ENCODE data around the gene A4GALT. TPM values are rescaled to one million over a fixed set of nuclear protein-coding genes. Genes with fewer than 3 reads are reported as not detected.
A peak's percentile ranks its signal among the peaks of the same experiment; 100 is the strongest.
"Not testable (repeated sequence)": the region's sequence is repeated elsewhere in the genome, so short reads cannot be mapped to it uniquely, and the experiment has no call there.

A4GALT gene
- total RNA-seq, 1 donor from 2014 or later, result 76.1 TPM

DNA sequence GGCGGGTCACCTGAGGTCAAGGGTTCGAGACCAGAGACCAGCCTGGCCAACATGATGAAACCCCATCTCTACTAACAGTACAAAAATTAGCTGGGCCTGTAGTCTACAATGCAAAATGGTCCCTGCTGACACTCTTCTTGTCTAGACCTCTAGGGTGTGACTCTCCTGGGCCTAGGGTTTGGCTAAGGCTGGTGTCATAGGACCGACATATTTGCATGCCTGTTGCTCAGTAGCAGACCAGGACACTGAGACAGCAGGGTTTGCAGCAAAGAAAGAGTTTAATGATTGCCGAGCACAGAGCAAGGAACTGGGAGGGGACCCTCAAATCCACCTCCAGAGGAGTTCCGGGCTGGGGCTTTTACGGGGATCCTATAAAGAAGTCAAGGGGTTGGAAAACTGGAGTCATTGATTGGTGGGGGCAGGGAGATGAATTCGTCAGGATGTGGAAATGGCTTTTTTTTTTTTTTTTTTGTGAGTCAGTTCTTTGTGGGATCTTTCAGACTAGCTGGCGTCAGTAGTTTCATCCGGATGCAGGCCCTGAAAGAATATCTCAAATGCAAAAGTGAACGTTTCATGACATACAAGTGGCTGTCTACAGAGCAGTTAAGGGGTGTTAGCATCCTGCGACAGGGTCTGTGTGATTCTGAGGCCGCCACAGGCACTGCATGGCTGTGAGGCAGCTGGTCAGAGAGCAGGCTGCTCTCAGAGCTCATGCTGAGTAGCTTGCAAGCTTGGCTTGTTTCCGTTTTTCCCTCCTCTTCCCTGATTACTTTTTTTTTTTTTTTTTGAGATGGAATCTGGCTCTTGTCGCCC lies 27.2 kb upstream of the A4GALT start:
- intact Hi-C loops (cut with DNase I), result no loop called here
- ATAC-seq (ENCODE audit: poor library complexity) (peak; percentile 3), DNase-seq (peak; percentile 49)

DNA sequence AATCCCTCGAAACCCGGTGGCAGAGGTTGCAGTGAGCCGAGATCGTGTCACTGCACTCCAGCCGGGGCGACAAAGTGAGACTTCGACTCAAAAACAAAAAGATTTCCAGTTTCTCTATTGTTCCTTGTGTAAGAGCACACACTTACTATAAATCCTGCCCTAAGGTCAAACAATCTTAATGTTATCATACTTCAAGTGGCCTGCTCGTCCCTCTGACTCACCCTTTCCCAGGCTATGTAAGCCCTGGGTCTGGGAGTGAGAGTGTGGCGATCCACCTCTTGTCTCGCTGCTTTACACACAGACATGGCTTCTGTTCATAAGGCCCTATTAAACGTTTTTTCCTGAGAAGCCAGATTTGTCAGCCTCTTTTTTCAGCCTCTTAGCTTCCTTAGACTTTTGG lies 24.4 kb upstream of the A4GALT start:
- intact Hi-C loops (cut with DNase I), result no loop called here
- DNase-seq (no peak), ATAC-seq (ENCODE audit: poor library complexity) (no peak)

DNA sequence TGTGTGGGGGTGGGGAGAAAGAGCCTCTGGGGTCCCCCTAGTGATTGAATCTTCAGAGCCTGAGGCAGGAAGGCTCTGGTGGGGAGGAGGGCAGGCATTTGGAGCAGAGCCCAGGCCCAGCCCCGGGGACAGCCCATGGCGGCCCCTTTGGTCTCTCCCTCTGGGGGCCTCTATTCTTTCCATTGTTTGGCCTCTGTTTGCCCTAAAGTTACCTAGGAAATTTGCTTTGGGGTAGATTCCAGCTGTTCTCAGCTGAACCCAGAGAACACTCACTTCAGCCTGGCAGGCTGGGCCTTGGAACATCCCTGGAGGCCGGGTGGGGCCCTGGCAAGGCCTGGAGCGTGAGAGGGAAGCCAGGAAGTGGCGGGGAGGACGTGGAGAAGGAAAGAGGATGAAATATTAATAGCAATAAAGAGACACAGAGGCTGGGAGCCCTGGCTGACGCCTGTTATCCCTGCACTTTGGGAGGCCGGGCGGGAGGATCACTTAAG lies 22.9 kb upstream of the A4GALT start:
- intact Hi-C loops (cut with DNase I), result no loop called here
- DNase-seq, result peak; percentile 91
- peak; percentile 92 for ATAC-seq (ENCODE audit: poor library complexity)

DNA sequence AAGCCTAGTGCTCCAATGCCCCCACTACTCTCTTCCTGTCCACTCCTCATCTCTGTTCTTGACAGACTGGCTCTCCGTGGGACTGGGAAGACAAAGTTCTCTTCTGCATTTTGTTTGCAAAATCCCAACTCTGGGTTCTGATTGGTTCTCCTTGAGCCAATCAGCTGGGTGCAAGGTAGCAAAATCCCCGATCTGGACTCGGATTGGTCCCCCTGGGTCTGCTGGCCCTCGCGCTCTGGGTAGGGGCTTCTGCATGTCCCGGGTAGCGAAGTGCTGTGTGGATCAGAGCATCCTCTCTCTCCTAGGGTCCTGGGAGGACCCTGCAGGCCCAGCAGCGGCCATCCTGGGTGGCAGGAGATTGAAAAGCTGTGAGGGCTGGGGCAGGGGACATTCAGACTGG lies 22.3 kb upstream of the A4GALT start:
- intact Hi-C loops (cut with DNase I), result no loop called here
- ATAC-seq (ENCODE audit: poor library complexity) (peak; percentile 65), DNase-seq (peak; percentile 67)

DNA sequence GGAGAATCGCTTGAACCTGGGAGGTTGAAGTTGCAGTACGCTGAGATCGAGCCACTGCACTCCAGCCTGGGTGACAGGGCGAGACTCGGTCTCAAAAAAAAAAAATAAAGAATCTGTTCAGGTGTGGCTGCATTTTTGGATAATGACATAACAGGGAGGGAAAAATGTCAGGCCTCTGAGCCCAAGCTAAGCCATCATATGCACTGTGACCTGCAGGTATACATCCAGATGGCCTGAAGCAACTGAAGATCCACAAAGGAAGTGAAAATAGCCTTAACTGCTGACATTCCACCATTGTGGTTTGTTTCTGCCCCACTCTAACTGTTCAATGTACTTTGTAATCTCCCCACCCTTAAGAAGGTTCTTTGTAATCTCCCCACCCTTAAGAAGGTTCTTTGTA lies 19.6 kb upstream of the A4GALT start:
- intact Hi-C loops (cut with DNase I); ATAC-seq (ENCODE audit: poor library complexity); DNase-seq: not testable (repeated sequence)

DNA sequence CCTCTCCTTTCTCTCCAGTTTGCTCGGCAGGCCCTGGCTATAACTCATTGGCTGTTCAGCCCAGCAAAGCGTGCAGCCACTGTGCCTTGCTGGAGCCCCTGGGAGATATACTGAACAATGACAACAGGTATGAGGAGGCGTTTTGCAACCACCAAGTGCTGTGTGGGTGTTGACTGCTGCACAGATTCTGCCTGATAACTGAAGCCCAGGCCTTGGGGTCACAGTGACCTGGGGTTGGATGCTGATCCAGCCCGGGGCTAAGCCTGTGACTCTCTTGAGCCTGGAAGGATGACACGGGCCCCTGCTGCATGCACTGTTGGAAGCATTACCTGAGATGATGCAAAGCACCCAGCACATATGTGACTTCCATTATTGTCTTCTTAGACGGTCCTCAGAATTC lies 13.7 kb upstream of the A4GALT start:
- intact Hi-C loops (cut with DNase I), result no loop called here
- no peak for ATAC-seq (ENCODE audit: poor library complexity)
- no peak for DNase-seq

DNA sequence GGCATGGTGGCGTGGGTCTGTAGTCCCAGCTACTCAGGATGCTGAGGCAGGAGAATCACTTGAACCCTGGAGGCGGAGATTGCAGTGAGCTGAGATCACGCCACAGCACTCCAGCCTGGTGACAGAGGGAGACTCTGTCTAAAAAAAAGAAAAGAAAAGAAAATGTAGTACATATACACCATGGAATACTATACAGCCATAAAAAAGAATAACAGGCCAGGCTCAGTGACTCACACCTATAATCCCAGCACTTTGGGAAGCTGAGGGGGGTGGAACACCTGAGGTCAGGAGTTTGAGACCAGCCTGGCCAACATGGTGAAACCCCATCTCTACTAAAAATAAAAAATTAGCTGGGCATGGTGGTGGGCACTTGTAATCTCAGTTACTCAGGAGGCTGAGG lies 12.7 kb upstream of the A4GALT start:
- DNase-seq; ATAC-seq (ENCODE audit: poor library complexity); intact Hi-C loops (cut with DNase I): not testable (repeated sequence)

DNA sequence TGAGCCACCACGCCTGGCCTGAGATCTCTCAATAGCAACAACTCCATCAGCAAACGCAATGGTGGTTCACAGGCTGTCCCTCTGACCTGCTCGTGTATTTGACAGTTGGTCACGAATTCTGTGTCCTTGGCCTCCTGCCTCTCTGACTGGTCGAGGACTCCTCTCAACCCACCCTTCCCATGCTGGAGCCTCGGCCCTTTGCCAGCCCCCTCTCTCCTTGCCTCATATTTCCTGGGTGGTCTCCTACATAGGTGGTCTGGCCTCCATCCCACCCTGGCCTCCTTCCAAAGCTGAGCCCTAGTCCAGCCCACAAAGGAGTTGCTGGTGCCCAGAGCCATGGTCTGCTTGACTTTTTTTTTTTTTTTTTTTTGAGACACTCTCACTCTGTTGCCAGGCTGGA lies 11.4 kb upstream of the A4GALT start:
- ATAC-seq (ENCODE audit: poor library complexity) (no peak), DNase-seq (no peak)
- intact Hi-C loops (cut with DNase I), result no loop called here

DNA sequence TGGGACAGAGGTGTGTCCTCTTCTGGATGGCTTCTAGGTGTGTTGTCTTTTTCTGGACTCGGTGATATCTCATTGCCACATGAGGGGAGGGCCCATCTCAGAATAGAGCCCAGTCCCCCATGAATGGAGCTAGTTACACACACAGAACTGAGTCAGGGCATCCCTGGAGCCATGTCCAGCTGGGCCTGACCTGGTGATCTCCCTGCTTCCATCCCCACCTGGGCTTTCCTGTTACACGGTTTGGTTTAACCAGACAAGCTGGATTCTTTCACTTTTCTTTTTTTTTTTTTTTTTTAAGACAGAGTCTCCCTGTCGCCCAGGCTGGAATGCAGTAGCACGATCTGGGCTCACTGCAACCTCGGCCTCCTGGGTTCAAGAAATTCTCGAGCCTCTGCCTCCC lies 6.1 kb upstream of the A4GALT start:
- intact Hi-C loops (cut with DNase I), result no loop called here
- DNase-seq (no peak), ATAC-seq (ENCODE audit: poor library complexity) (no peak)

DNA sequence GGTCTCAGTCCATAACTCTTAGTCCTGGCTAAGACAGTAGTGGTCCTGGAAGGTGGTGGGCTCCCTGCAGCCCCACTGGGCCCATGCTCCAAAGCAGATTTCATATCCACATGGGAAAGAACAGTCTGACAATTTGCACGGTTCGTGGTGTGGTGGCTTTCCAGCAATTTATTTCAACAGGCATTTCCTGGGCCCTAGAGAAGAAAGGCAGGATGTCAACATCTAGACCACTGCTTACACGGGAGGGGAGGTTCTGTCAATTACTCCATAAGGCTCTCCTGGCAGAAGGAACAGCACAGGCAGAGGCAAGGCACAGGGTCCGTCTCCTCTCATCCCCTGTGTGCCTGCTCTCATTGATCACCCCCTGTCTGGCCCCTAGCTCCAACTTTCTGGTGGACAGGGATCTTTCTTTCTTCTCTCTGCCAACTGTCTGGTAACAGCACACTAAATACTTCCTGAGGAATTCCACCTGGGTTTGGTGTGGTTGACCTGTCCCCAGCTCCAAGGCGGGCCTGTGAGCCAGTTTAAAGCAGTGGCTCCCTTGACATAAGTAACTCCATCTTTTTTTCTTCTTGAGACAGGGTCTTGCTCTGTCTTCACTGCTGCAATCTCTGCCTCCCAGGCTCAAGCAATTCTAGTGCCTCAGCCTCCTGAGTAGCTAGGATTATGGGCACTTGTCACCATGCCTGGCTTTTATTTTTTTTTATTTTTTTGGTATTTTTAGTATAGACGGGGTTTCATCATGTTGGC lies 5.1 kb upstream of the A4GALT start:
- DNase-seq (no peak), ATAC-seq (ENCODE audit: poor library complexity) (no peak)
- intact Hi-C loops (cut with DNase I), result no loop called here

DNA sequence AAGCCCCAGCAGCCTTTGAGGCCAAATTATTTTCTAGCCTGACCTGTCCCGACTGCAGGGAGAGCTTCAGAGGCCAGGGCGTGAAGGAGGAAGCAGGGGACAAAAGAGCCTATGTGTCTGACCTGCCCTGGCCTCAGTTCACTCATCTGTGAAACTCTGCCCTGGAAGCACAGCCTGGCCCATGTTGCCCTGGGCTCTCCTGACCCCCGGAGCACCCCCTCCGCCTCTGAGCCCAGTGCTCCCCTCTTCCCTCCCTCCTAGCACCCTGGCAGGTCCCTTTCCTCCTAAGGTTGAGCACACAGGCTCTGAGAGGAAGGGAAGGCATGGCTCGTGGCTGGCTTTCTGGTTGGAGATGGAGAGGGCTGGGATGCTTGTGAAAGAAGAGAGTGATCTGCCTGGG lies 3.4 kb upstream of the A4GALT start:
- ATAC-seq (ENCODE audit: poor library complexity) (no peak), DNase-seq (no peak)
- intact Hi-C loops (cut with DNase I), result no loop called here

DNA sequence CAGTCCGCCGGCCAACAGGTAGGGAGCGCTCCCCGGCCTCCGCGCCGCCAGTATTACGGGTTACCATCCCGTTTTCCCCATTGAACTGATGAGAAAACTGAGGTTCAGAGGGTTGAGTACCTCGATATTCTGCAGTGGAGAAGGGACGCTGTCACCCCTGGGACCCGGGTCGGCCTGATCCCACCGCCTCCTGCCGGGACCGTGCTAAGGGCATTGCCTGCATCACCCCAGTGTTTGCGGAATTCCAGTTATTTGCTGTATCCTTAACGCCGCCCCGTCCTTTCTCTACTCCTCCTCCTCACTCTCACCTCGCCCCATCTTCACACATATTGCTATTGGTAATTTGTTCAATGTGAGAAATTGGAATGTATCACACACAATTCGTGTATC lies 370 bp upstream of the A4GALT start:
- intact Hi-C loops (cut with DNase I), result no loop called here
- ATAC-seq (ENCODE audit: poor library complexity), result no peak
- DNase-seq, result no peak

DNA sequence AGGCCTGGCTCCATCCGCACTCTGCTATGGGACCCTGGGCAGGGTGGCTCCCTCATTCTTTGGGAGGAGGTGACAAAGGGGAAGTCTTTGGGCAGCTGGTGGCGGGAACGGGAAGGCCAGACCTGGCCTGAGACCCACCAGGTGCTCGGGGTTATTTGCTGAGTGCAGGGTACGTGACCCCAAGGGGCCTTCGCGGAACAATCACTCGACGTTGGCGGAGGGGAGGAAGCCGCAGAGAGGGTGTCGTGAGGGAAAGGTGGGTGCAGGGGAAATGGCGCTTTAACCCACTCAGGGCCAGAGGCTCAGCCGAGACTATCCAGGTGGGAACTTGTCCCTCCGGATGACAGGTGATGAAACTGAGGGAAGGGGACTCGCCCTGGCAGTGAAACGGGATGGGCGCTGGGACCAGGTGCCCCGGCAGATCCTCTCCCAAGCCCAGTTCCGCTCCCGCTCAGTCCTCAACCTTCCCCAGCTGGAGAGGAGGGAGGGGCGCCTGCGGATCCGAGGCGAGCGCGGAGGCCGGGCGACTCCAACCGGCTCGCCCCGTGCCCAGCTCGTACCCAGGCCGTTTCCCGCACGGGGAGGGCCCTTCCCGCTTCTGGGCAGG lies 911 bp downstream of the A4GALT start:
- ATAC-seq (ENCODE audit: poor library complexity) (peak; percentile 48), DNase-seq (peak; percentile 54)
- intact Hi-C loops (cut with DNase I), result loop anchor here (5.0 kb wide), 1 partner anchor 57 kb away; no protein-coding TSS in a partner anchor

DNA sequence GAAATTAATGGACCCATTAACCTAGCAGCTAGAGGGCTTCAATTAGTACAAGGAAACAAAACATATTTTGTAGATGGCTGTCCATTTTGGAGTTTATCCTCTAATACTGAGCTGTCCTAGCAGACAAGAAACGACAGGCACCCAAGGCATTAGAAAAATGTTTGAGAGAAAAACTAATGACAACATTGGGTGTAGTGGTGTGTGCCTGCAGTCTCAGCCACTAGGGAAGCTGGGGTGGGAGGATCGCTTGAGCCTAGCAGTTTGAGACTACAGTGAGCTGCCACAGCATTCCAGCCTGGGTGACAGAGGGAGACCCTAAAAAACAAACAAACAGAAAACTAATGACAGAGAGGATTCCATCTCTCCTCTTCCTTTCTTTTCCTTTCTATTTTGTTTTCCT lies 1.5 kb downstream of the A4GALT start:
- DNase-seq, result no peak
- intact Hi-C loops (cut with DNase I), result loop anchor here (5.0 kb wide), 1 partner anchor 57 kb away; no protein-coding TSS in a partner anchor

DNA sequence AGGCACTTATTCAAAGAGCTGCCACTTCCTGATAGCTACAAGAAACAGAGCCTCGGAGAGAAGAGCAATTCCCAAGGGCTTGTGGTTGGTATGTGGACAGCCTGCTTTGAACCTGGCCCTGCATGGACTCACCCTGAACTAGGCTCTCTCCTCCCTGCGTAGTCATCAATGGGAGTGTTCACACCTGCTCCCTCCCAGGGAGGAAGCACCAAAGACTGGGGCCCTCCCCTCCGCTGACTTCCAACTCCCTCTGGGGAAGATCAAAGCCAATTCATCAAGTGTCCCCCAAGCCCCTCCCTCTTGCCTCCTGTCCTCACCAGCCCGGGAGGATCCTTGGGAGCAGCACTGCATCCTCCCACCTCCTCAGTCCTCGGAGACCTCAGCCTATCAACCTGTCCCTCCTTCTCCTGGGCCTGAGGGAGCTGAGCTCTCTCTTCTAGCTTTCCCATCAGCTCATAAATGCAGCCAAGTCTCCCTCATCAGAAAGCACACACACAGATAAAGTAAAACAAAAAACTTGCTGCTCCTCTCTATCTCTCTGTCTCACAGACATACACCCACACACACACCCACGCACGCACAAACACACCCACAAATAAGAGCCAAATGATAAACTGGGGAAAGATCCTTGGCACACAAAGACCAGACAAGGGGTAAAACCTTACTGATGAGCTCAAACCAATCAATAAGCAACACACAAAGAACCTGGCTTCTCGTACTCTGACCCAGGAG lies 3.3 kb downstream of the A4GALT start:
- no peak for DNase-seq
- ATAC-seq (ENCODE audit: poor library complexity), result no peak
- intact Hi-C loops (cut with DNase I), result loop anchor here (5.0 kb wide), 1 partner anchor 55 kb away; no protein-coding TSS in a partner anchor

More for the DNA sequence above, 1.5 kb downstream of the A4GALT start:
- ATAC-seq (ENCODE audit: poor library complexity), result peak; percentile 51

DNA sequence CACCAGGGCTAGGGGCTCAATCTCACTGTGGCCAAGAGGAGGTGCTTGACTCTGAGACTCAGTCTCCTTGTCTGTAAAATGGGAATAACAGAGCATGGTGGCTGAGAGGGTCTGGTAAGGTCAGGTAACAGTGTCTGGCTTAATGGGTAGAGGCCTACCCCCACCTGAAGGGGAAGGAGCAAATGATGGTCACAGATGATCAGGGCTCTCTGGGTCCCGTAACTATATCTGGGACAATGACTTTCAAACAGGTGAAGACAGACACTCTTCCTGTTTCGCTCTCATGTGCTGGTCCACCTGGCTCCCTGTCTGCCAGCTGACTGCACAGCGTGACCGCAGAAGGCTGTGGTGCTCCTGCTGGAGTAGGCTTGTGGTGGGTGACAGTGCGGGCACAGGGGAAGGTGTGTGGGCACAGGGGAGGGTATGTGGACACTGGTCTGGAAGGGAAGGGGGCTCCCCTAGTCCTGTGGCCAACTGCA lies 4.0 kb downstream of the A4GALT start:
- ATAC-seq (ENCODE audit: poor library complexity), result no peak
- no peak for DNase-seq
- intact Hi-C loops (cut with DNase I), result loop anchor here (5.0 kb wide), 1 partner anchor 54 kb away; no protein-coding TSS in a partner anchor

DNA sequence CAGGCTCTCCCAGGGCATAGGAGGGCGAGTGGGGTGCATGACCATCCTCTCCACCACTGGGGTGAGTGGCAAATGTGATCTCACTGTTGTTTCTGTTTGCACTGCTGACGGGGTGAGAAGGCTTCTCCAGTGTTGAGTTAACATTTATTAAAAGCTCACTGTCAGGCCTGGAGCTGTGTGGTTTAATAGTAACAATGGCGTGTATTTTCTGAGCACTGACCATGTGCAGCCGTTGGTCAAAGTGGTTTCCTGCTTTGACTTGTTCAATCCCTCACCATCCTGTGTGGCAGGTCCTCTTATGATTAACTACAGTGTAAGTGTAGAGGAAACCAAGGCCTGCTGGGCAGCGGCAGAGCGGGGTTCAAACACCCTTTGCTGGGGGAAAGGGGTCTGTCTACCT lies 4.4 kb downstream of the A4GALT start:
- intact Hi-C loops (cut with DNase I), result loop anchor here (5.0 kb wide), 1 partner anchor 54 kb away; no protein-coding TSS in a partner anchor
- ATAC-seq (ENCODE audit: poor library complexity) (no peak), DNase-seq (no peak)

DNA sequence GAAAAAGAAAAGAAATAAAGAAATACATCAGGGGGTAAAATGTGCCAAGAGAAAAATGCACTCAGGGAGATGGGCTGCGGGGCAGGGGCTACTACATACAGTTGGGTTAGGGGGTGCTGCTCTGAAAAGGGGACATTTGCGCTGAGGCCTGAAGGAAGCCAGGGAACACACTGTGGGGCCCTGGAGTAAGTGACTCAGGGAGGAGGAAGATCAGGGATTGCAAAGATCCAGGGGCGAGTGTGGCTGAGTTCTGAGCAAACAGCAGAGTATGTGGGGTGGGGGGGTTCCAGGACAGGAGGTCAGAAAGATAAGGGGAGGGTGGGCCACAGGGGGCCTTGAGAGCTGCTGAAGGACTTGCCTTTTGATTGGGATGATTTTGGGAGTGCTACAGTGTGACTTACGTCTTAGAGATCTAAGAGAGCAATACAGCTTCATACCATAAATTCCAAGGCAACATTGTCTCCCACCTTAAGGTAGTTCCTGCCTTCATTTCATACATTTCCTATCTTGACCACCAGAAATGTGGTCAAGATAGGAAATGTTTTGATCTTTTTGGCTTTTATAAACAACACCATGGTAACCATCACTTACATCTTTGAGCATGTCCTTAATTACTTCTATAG lies 5.8 kb downstream of the A4GALT start:
- ATAC-seq (ENCODE audit: poor library complexity), result no peak
- DNase-seq, result no peak
- intact Hi-C loops (cut with DNase I), result loop anchor here (5.0 kb wide), 1 partner anchor 53 kb away; no protein-coding TSS in a partner anchor

All from Right ventricle myocardium superior (tissue), 1 donor.